Hepatocyte (in vitro differentiated cells): ENCODE measurements around the gene HGD. TPM values are rescaled to one million over a fixed set of nuclear protein-coding genes. Genes with fewer than 3 reads are reported as not detected.

ENCODE experiments used
- DNase-seq: peaks from one replicate; pipeline ENCODE4 v3.0.0-alpha.2; 2016; ENCODE audit warnings: low spot score
- H2AFZ ChIP-seq: fragments of 200-600 bp; sonication (generic); 2 replicates; pipeline ENCODE4 v1.6.0; 2016; ENCODE audit warnings: antibody characterized with exemption, mild to moderate bottlenecking
- H3K27ac ChIP-seq: fragments of 200-600 bp; sonication (generic); 2 replicates; pipeline ENCODE4 v1.5.1; 2016; ENCODE audit warnings: mild to moderate bottlenecking
- H3K27me3 ChIP-seq: fragments of 200-600 bp; sonication (generic); 2 replicates; pipeline ENCODE4 v1.6.1; 2016
- H3K36me3 ChIP-seq: fragments of 200-600 bp; sonication (generic); replicated peaks from 2 replicates; pipeline ENCODE4 v1.5.1; 2016; ENCODE audit warnings: low read depth; ENCODE audit not compliant: insufficient read depth
- H3K4me1 ChIP-seq: fragments of 200-600 bp; sonication (generic); 2 replicates; pipeline ENCODE4 v1.5.1; 2016; ENCODE audit warnings: mild to moderate bottlenecking, moderate library complexity; ENCODE audit not compliant: insufficient read depth
- H3K4me2 ChIP-seq: fragments of 200-600 bp; sonication (generic); 2 replicates; pipeline ENCODE4 v1.6.0; 2016
- H3K4me3 ChIP-seq: fragments of 200-600 bp; sonication (generic); 2 replicates; pipeline ENCODE4 v1.5.1; 2016; ENCODE audit warnings: mild to moderate bottlenecking
- H3K79me2 ChIP-seq: fragments of 200-600 bp; sonication (generic); 2 replicates; pipeline ENCODE4 v1.6.0; 2017; ENCODE audit warnings: mild to moderate bottlenecking
- H3K9me2 ChIP-seq: fragments of 200-600 bp; sonication (generic); replicated peaks from 2 replicates; pipeline ENCODE4 v1.6.0; 2017; ENCODE audit warnings: mild to moderate bottlenecking; ENCODE audit not compliant: insufficient read depth
- H3K9me3 ChIP-seq: fragments of 200-600 bp; sonication (generic); 2 replicates; pipeline ENCODE4 v1.5.1; 2016; ENCODE audit warnings: low read depth, mild to moderate bottlenecking
- H4K20me1 ChIP-seq: fragments of 200-600 bp; sonication (generic); 2 replicates; pipeline ENCODE4 v1.6.0; 2016; ENCODE audit warnings: mild to moderate bottlenecking; ENCODE audit not compliant: insufficient read depth, poor library complexity, severe bottlenecking
- CTCF ChIP-seq: fragments of 200-600 bp; sonication (generic); IDR thresholded peaks from 2 replicates; pipeline ENCODE4 v1.5.1; 2016; ENCODE audit warnings: antibody characterized with exemption, mild to moderate bottlenecking; ENCODE audit not compliant: poor library complexity
- EZH2 ChIP-seq: fragments of 200-600 bp; sonication (generic); IDR thresholded peaks from 2 replicates; pipeline ENCODE4 v1.6.1; 2016; ENCODE audit warnings: antibody characterized with exemption, mild to moderate bottlenecking, borderline replicate concordance
- EZH2phosphoT487 ChIP-seq: fragments of 200-600 bp; sonication (generic); IDR thresholded peaks from one replicate; pipeline ENCODE4 v1.6.1; 2018; ENCODE audit warnings: antibody characterized with exemption, mild to moderate bottlenecking, low read depth, moderate library complexity; ENCODE audit not compliant: unreplicated experiment, severe bottlenecking
- WGBS: methylation state at CpG from one replicate; pipeline ENCODE4 v1.1.6; 2016; ENCODE audit warnings: low lambda C conversion rate; ENCODE audit errors: missing lambda C conversion rate; 5-methylcytosine and 5-hydroxymethylcytosine counted together
- polyA plus RNA-seq: library from polyadenylated mRNA; unstranded; fragments of >200 nt; fragmentation: Nextera tagmentation; extraction: Ambion mirVana; gene quantifications from 2 replicates; pipeline ENCODE4 v1.2.1, GENCODE V29; 2016
- small RNA-seq: library from RNA; depleted of rRNA; stranded (forward); fragments of <200 nt; gene quantifications from one replicate; pipeline ENCODE3, GENCODE V24; 2014
- total RNA-seq: library from RNA; depleted of rRNA; stranded (reverse); fragments of >200 nt; gene quantifications from 2 replicates; pipeline ENCODE4 v1.2.3, GENCODE V29; 2014

HGD gene
- total and polyA plus RNA-seq, 2 experiments from 2014 or later = 63.6 to 64.6 TPM

GRCh38 chr3:120595788-120596115, 86.3 kb downstream of the HGD start:
- Histone ChIP-seq H3K27ac (peak overlapping the region; percentile 70), H3K27me3 (no peaks in the 10 kb centered on the region)
- WGBS = 2% methylated on average over 4 of the region's 4 CpGs

GRCh38 chr3:120587332-120587975, 94.6 kb downstream of the HGD start:
- TF ChIP-seq CTCF (no peak), EZH2phosphoT487 (no peak), EZH2 (no peak)
- no peaks in the 10 kb centered on the region for H3K27me3 ChIP-seq
- no peaks in the 10 kb centered on the region for H3K36me3 ChIP-seq
- WGBS = 83% methylated on average over 3 of the region's 3 CpGs
- no peaks in the 10 kb centered on the region for H3K79me2 ChIP-seq
- no peak overlapping the region for H3K4me3 ChIP-seq
- no peaks in the 10 kb centered on the region for H4K20me1 ChIP-seq
- no peak for DNase-seq
- H3K9me2 ChIP-seq = no peaks in the 10 kb centered on the region
- no peaks in the 10 kb centered on the region for H3K4me1 ChIP-seq
- no peak overlapping the region for H3K27ac ChIP-seq
- no peak overlapping the region for H2AFZ ChIP-seq
- no peaks in the 10 kb centered on the region for H3K9me3 ChIP-seq
- no peak overlapping the region for H3K4me2 ChIP-seq

More at GRCh38 chr3:120595788-120596115, 86.3 kb downstream of the HGD start:
- H3K4me2 ChIP-seq = peak overlapping the region; percentile 73
- peaks cover 39% of the 10 kb centered on the region for H3K79me2 ChIP-seq
- no peaks in the 10 kb centered on the region for H3K36me3 ChIP-seq
- peaks cover 34% of the 10 kb centered on the region for H3K4me1 ChIP-seq
- TF ChIP-seq EZH2 (no peak), CTCF (no peak), EZH2phosphoT487 (no peak)
- H3K9me3 ChIP-seq = no peaks in the 10 kb centered on the region
- peak overlapping the region; percentile 51 for H3K4me3 ChIP-seq
- peak overlapping the region; percentile 72 for H2AFZ ChIP-seq
- DNase-seq = no peak
- no peaks in the 10 kb centered on the region for H3K9me2 ChIP-seq
- peaks cover 13% of the 10 kb centered on the region for H4K20me1 ChIP-seq

Small RNAs within 50 kb of the gene (small RNA-seq; reads per million reads assigned to genes)
- gene MTCO1P29 = not detected
- gene MTCO2P29 = not detected

Other genes starting within 250 kb of the HGD start
- gene FSTL1, start 231.2 kb downstream of the HGD start, total RNA-seq = 344 and 390 TPM in 2 replicates
- gene FSTL1, start 231.2 kb downstream of the HGD start, polyA plus RNA-seq = 183 and 195 TPM in 2 replicates
- gene NDUFB4, start 85.9 kb downstream of the HGD start, total RNA-seq = 101 and 114 TPM in 2 replicates
- 290 and 318 TPM in 2 replicates for gene NDUFB4, start 85.9 kb downstream of the HGD start, polyA plus RNA-seq
- gene RABL3, start 60.3 kb upstream of the HGD start, total RNA-seq = 12.7 and 21.4 TPM in 2 replicates
- gene RABL3, start 60.3 kb upstream of the HGD start, polyA plus RNA-seq = 16.8 and 23.7 TPM in 2 replicates
- gene GTF2E1, start 60.5 kb upstream of the HGD start, total RNA-seq = 9.2 and 11.6 TPM in 2 replicates
- gene GTF2E1, start 60.5 kb upstream of the HGD start, polyA plus RNA-seq = 5.3 and 7.5 TPM in 2 replicates
- gene STXBP5L, start 226.0 kb upstream of the HGD start, total RNA-seq = 0.24 and 0.53 TPM in 2 replicates
- gene STXBP5L, start 226.0 kb upstream of the HGD start, polyA plus RNA-seq = 1.4 TPM in 1 of 2 replicates, not detected in the other